HG02588 (cell line): ENCODE results near the gene FUS.
"Not testable (repeated sequence)": the region's sequence is repeated elsewhere in the genome, so short reads cannot be mapped to it uniquely, and the experiment has no call there.

Experiments
- ATAC-seq: cut with Tn5 transposase; IDR thresholded peaks from one replicate; pipeline ENCODE4 v1.9.1; 2021; ENCODE audit warnings: mild to moderate bottlenecking, moderate library complexity; ENCODE audit not compliant: unreplicated experiment

Gene FUS

DNA sequence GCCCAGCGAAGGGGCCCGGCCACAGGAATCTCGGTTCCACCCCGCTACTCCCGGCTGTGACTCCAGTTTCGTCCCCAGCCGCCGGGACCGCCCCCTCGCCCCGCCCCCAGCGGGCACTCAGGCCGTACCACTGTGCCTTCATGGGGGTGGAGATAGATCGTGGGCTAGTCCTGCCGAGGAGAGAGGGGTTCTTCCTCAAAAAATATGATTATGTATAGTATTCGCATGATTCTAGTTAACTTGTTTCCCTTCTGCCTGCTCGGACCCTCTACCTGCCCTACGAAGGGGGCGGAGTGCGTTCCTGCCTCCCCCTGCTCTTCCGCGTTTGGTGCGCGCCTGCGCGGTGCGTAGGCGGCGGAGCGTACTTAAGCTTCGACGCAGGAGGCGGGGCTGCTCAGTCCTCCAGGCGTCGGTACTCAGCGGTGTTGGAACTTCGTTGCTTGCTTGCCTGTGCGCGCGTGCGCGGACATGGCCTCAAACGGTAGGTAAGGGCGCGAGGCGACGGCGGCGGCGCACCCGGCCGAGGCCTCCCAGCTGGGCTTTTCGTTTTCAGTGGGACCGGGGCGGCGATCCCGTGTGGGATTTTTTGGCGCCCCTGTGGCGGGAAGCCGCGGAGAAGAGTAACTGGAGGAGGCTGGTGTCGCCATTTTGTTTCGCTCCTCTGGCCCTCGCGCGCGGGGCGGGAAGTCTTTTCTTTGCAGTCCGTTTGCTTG, at the start of gene FUS:
Gene FUS (plus strand): TSS at position 393 of the 713 bp plus-strand sequence. CDS start 76 bp downstream, at position 469.
- peak; percentile 60 for ATAC-seq

DNA sequence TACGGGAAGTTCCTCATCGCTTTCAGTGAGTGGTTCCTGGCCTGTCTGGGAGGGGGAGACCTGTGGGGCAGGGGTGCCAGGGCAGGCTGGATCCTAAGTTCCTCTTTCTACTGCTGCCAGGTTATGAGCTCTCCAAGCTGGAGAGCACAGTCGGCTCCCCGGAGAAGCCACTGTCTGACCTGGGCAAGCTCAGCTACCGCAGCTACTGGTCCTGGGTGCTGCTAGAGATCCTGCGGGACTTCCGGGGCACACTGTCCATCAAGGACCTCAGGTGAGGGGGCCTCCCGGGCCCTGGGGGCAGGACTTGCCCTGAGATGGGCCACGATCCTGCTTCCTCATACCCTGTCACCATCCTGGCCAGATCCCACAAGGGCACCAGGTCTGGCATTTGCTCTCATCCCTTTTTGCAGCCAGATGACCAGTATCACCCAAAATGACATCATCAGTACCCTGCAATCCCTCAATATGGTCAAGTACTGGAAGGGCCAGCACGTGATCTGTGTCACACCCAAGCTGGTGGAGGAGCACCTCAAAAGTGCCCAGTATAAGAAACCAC, 49.5 kb upstream of the FUS start:
- ATAC-seq = no peak

DNA sequence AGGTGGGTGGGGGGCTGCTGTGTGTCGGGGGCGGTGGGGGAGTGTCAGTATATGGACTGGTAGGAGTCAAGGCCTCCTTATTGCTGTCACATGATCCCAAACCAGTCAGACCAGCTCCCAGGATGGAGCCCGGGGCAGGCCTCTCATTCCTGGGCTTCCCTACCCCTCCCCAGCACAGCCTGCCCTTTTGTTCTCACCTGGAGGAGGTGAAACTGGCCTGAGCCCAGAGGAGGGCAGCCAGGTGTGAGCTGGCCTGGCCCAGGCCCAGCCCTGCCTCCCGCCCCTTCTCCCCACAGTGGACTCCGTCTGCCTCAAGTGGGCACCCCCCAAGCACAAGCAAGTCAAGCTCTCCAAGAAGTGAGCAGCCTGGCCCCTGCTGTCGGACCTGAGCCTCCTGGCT, 49.0 kb upstream of the FUS start:
- no peak for ATAC-seq

DNA sequence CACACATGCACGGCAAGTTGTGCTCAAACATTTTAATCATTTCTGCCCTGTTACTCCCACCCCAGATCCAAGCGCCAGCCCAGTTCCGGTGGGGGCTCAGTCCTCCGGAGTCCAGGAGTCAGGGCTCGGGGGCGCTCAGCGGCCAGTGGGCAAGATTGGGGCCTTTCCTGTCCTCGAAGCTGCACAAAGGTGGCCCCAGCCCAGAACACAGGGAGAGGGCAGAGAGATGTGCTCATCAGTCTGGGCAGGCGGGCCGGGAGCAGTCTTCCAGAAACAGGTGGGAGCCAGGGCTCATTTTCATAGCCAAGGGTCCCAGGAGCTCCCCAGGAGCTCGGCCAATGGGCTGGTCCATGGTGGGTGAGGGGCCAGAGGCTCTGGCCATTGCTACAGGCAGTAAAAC, 48.5 kb upstream of the FUS start:
- no peak for ATAC-seq

DNA sequence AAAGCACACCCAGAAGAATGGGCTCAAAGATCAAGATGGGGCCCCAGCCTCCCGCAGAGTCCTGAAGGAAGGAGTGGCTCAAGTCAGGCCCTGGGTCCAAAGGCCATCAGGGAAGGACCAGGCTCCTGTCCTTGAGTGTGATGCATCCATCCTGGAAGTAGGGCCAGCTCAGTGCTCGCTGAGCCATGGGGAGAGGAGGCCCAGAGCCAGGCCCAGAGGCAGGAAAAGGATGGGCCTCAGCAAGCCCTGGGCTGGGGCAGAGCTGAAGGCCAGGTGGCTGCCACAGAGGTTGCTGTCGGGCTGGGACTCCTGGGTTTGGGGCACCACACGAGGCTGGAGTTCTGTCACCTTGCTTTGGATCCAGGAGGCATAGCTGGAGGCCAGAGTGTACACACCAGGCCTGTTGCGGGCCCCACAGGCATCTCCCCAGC, 48.1 kb upstream of the FUS start:
- ATAC-seq = no peak

DNA sequence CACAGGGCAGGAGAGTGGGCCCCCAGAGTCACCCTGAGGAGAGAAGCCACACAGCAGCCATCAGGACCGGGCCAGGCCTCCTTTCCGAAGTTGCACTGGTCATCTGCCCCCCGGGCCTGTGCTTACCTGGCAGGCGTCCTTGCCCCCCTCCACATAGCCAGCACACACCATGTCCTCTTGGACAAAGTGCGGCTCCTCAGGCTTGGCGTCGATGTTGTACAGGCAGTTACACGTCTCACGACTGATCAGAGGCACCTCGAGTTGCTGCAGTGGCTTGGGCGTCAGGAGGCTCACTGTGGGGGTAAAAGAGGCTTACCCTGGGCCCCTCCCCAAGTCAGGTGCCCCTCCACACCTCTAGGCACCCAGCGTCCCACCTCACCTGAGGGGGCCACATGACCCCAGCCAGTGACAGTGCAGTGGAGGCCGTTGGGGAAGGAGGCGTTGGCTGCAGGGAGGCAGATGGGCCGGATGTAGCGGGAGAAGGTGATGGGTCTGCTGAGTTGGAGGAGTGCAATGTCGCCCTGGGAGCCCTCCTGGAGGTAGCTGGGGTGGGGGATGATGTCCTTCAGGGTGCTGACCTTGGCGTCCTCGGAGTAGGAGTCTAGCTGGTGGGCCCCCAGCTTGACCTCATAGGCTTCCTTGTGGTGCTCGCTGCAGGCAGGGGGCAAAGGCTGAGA, 47.5 kb upstream of the FUS start:
- no peak for ATAC-seq

DNA sequence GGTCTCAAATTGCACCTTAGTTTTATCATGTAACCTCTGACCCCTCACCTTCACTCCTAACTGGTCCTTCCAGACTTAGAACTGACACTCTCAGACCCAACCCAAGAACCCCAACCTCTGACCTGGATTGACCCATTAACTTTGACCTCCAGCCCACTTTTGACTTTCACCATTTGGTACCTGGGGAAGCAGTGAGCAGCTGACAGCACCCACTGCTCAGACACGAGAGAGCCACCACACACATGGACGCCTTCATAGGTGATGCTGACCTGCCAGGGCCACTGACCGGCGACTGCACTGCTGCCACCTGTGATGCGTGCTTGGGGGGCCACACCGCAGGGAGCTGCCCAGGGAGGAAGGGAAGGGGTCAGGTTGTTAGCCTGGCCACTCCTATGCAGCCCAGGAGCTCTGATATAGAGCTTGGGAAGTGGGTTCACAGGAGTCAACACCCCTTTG, 46.9 kb upstream of the FUS start:
- no peak for ATAC-seq

DNA sequence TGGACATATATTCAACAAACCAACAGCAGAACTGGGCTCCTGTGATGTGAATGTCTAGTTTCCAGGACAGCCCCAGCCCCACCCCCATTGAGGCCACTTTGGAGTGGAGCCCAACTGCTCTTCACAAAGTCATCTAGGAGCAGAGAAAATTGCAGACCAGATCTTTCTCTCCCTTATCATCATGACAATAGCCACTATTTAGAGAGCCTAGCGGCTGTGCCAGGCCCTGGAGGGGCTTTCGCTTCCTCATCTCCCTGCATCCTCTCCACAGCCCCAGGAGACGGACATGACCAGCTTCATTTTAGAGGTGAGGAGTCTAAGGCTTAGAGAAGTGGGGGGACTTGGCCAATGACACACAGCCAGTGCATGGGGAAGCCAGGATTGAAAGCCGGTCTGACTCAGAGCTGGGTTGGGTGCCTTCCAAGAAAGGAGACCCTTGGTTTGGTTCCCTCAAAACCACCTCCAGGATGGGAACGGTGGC, 45.8 kb upstream of the FUS start:
- no peak for ATAC-seq

DNA sequence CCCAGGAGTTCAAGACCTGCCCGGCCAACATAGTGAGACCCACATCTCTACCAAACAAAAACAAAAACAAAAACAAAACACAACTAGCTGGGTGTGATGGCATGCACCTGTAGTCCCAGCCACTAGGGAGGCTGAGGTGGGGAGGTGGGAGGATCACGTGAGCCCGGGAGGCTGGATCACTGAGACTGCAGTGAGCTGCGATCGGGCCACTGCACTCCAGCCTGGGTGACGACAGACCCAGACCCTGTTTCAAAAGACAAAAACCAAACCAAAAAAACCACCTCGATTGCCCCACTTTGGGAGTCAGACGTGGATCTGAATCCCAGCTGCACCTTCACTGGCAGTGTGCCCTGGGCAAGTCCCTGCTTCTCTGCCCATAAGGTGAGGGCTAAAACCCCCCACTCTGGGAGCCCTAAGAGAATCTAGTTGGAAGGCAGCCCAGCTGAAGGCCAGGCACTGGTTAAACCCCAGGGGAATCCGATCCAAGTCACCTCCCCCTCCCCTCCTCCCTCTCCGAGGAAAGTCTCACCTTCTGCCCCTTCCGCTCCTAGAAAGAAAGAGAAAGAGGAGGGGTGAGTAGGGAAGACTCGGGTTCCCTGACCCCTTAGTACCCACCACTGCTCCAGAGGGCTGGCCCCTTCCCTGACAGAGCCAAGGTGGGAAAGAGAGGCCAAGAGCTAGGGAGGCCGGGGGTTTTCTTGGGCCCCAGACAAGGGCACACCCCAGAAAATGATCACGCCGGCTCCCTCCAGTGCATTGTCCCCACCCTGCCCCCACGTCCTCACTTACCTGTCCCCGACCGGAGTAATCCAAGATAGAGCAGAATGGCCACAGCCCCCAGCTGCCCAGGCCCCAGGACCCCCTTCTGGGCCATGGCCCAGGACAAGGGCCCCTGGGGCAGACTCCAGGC, 45.1 kb upstream of the FUS start:
- ATAC-seq = no peak

DNA sequence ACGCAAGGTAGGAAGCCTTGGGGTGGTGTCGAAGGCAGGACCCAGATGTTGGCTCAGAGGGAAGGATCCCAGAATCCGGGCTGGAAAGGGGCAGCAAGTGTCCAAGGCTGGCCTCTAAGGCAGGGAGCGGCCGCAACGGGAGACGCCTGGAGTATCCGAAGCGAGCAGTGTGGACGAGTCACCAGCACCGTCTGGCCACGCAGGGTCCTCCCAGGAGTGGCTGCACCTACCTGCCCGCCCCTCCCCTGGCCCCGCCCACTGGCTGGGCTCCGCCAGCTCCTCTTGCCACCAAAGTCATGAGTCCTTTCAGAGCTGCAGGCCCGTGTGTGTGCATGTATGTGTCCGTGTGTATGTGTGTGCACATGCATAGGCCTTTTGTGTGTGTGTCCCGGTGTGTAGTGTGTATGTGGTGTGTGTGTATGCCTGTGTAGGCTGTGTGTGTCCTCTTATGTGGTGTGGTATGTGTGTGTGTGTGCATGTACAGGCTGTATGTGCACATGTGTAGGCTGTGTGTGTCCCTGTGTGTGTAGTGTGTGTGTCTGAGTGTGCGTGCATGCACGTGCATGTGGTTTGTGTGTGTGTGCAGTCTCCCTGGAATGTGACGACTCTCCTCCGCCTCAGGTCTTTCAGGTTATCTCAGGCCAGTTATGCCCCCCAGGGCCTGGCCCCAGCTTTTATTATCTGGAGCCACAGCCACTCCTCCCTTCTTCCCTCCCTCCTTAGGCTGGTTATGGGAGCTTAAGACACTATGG, 44.2 kb upstream of the FUS start, which contains the start of gene PRSS8:
Gene PRSS8 (minus strand): TSS at position 193 of the 752 bp plus-strand sequence. CDS start 229 bp downstream, outside the sequence.
- ATAC-seq = no peak

DNA sequence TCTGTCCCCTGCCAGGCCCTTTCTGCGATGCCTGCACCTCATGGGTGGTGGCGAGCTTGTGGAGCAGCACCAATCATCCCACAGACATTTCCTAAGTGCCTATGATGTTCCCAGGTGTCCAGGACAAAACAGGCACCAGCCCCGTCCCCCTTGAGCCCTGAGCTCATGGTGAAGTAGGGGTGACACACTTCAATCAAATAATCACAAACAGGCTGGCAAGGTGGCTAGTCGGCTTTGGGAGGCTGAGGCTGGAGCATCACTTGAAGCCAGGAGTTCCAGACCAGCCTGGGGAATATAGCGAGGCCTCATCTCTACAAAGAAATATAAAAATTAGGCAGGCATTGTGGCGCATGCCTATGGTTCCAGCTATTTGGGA, 43.7 kb upstream of the FUS start:
- ATAC-seq = no peak

DNA sequence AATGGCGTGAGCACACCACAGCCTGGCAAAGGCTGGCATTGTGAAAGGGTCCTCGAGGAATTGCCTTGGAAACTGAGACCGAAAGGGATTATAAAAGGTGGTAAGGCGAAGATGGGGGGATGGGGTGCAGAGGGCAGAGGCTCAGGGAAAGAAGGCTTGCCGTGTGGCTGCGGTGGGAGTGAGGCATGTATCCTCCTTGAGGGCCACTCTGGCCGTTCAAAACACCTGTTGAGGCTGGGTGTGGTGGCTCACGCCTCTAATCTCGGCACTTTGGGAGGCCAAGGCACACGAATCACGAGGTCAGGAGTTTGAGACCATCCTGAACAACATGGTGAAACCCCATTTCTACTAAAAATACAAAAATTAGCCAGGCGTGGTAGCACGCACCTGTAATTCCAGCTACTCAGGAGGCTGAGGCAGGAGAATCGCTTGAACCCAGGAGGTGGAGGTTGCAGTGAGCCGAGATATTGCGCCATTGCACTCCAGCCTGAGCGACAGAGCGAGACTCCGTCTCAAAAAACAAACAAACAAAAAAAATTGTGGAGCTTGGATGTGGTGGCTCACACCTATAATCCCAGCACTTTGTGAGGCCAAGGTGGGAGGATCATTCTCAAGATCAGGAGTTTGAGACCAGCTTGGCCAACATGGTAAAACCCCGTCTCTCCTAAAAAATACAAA, 43.0 kb upstream of the FUS start:
- not testable (repeated sequence) for ATAC-seq

DNA sequence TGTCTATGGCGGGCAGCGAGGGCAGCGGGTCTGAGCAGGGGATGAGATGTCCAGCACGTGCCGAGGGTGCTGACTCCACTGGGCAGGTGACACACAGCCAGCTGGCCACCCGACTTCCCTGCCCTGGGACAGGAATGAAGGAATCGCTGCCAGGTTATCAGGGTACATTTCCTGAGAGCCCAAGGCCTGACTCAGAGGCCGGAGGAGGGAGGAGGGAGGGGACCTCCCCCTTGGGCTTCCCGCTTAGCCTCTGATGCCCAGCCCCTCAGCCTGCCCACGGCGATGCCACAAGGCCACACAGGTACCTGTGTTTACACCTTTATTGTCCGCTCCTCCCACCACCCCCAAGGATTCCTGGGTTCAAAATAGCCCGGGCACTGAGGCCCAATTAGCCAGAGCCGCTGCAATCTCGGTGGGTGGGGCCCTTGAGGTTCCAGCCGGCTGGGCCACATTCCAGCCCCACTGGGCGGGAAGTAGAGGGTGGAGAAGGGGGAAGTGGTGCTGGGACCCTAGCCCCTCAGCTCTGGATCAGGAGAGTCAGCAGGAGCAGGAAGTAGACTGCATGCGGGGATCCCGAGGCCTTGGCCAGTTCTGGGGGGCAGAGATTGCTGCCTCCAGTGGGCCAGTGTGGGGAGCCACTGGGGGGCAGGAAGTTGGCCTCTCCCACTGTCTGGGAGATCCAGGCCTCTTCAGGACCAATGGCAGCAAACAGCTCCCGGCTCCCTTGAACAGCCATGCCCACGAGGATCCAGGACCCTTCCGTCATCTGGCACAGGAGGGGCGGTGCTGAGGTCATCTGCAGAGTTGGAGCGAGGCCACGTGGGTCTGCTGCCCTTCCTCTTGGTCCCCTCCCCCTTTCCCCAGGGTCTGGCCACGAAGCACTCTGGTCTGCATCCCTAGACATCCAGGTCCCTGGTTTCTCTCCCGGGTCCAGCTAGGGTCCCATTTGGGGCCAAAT, 41.0 kb upstream of the FUS start:
- ATAC-seq = no peak

DNA sequence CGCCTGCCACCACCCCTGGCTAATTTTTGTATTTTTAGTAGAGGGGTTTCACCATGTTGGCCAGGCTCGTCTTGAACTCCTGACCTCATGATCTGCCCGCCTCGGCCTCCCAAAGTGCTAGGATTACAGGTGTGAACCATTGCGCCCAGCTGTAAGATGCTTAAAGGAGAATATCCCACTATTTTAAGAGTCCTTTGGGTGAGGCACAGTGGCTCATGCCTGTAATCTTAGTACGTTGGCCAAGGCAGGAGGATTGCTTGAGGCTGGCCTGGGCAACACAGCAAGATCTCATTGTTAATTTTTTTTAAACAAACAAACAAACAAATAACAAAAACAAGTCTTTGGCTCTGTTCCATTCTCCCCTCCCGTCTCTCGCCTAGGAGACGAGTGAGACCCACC, 38.9 kb upstream of the FUS start:
- ATAC-seq = not testable (repeated sequence)

DNA sequence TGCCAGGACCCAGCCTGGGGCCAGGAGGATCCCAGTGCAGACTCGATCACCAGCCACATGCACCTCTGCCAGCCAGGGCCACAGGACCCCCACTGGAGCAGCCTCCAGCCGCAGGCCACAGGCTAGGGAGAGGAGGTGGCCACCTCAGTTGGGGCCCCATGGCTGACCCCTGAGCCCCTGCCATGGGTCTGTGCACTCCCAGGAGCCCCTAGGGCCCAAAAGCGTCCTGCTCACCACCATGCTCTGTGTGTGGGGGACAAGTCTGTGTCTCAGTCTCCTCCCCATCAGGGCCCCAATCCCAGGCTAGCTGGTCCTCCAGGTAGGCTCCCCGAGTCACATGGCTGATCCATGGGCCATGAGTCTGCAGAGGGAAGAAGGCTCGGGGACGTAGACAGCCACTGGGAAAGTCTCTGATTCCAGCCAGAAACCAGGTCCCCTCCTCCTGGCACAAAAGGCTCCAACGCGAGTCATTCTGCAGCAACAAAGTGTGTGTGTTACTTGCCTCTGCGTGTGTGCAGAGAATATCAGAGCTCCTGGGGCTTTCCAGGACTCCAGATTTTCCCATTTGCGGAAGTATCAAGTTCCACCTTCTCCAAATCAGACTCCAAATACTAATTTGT, 38.3 kb upstream of the FUS start:
- peak; percentile 1 for ATAC-seq

DNA sequence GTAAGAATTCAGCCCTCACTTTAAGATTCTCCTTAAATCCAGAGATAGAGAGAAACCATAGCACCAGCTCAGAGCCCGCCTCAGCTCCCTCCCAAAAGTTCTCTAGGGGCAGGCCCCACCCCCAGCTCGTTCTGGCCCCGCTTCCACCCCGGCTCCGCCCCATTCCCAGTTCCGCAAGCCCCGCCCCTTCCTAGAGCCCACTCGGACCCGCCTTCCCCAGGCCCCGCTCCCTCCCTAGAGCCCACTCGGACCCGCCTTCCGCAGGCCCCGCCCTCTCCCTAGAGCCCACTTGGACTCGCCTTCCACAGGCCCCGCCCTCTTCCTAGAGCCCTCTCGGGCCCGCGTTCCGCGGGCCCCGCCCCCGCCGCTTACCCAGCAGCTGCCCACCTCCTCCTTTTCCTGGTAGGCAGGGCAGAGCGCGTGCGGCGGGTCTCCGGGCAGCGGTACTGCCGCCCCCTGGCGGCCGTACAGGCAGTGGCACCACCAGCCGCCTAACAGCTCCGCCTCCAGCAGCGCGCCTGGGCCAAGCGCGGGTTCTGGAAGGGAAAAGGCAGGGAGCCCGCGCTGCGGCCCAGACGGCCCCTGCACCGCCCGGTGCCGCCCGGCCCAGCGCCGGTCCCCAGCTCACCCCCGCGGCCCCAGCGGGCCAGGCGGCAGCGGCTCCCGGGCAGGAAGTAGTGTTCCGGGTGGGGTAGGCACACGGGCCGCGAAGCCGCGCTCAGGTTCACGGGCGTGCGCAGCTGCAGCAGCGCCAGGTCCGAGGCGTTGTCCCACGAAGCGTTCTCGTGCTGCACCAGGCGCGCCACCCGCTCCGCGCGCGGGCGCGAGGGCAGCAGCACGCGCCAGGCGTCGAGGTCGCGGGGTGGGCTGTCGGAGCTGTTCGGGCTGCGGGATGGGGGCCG, 37.6 kb upstream of the FUS start:
- ATAC-seq = peak; percentile 77
